HepG2 (cell line): ENCODE measurements around the gene ADORA3. TPM values are rescaled to one million over a fixed set of nuclear protein-coding genes. Genes with fewer than 3 reads are reported as not detected.

Experiments used
- GABPB1 ChIP-seq: IDR thresholded peaks from 2 replicates; pipeline ENCODE4 v1.6.1; 2016; ENCODE audit warnings: mild to moderate bottlenecking, missing genetic modification reagents, moderate library complexity, missing compliant biosample characterization
- HNF4A ChIP-seq: sonication (generic); formaldehyde crosslinking; IDR thresholded peaks from 2 replicates; pipeline ENCODE4 v1.4.0; 2020; ENCODE audit warnings: missing genetic modification reagents
- NFKB2 ChIP-seq: sonication (generic); formaldehyde crosslinking; IDR thresholded peaks from 2 replicates; pipeline ENCODE4 v1.4.0; 2020; ENCODE audit warnings: missing genetic modification reagents, borderline replicate concordance
- RBM39 ChIP-seq: fragments of 200-400 bp; formaldehyde crosslinking; IDR thresholded peaks from one replicate; pipeline ENCODE4 v1.6.1; 2018; ENCODE audit warnings: antibody characterized with exemption, mild to moderate bottlenecking, low read depth, low read length; ENCODE audit not compliant: poor library complexity, severe bottlenecking
- TMF1 ChIP-seq: sonication (generic); formaldehyde crosslinking; IDR thresholded peaks from 2 replicates; pipeline ENCODE4 v1.8.1; 2022; ENCODE audit warnings: low read depth, missing genetic modification reagents
- ZNF317 ChIP-seq: sonication (generic); formaldehyde crosslinking; IDR thresholded peaks from 2 replicates; pipeline ENCODE4 v1.5.0; 2020; ENCODE audit warnings: mild to moderate bottlenecking, missing genetic modification reagents
- ZNF670 ChIP-seq: sonication (generic); formaldehyde crosslinking; IDR thresholded peaks from 2 replicates; pipeline ENCODE4 v1.8.0; 2022; ENCODE audit warnings: mild to moderate bottlenecking, missing genetic modification reagents, borderline replicate concordance
- ZNF768 ChIP-seq: sonication (generic); formaldehyde crosslinking; IDR thresholded peaks from 2 replicates; pipeline ENCODE4 v1.4.0; 2020; ENCODE audit warnings: missing genetic modification reagents
- ZSCAN31 ChIP-seq: sonication (generic); formaldehyde crosslinking; IDR thresholded peaks from 2 replicates; pipeline ENCODE4 v1.5.0; 2020; ENCODE audit warnings: low read depth, mild to moderate bottlenecking, missing genetic modification reagents
- polyA plus RNA-seq, 8 experiments: library from polyadenylated mRNA; depleted of rRNA in 3 of 8; stranded (reverse) in 7 of 8; unstranded in 1 of 8; fragments of >200 nt; fragmentation: Illumina TruSeq in 4 of 8; extraction: Trizol in 4 of 8; gene quantifications; 2 replicates each; pipeline versions ENCODE4 v1.2.1 to v1.2.3, GENCODE V29; 2011 to 2016; ENCODE audit warnings: low read depth in 4 of 8, missing spikeins in 1 of 8, mixed read lengths in 1 of 8; ENCODE audit not compliant: insufficient read depth in 1 of 8
- total RNA-seq, 5 experiments: library from RNA; depleted of rRNA; stranded (reverse); fragments of >200 nt; fragmentation: Illumina TruSeq; extraction: Trizol; gene quantifications; 2 replicates each; pipeline ENCODE4 v1.2.3, GENCODE V29; 2016; ENCODE audit warnings: low read depth in 1 of 5
- TF ChIP-seq, protein P1 (sequence below): sonication (generic); formaldehyde crosslinking; IDR thresholded peaks from 2 replicates; pipeline ENCODE4 v1.8.0; 2022; ENCODE audit warnings: missing genetic modification reagents, low read depth, mild to moderate bottlenecking, borderline replicate concordance
- TF ChIP-seq, protein P2 (sequence below): sonication (generic); formaldehyde crosslinking; IDR thresholded peaks from 2 replicates; pipeline ENCODE4 v1.9.0; 2022; ENCODE audit warnings: low read depth, missing genetic modification reagents
- TF ChIP-seq, protein P3 (sequence below): sonication (generic); formaldehyde crosslinking; IDR thresholded peaks from 2 replicates; pipeline ENCODE4 v1.4.0; 2020; ENCODE audit warnings: mild to moderate bottlenecking, missing genetic modification reagents
- TF ChIP-seq, protein P4 (sequence below): sonication (generic); formaldehyde crosslinking; IDR thresholded peaks from 2 replicates; pipeline ENCODE4 v1.5.1; 2020; ENCODE audit warnings: missing genetic modification reagents, mild to moderate bottlenecking, borderline replicate concordance
- TF ChIP-seq, protein P5 (sequence below): sonication (generic); formaldehyde crosslinking; IDR thresholded peaks from 2 replicates; pipeline ENCODE4 v1.4.0; 2020; ENCODE audit warnings: missing genetic modification reagents
- TF ChIP-seq, protein P6 (sequence below): conservative IDR thresholded peaks from 2 replicates; pipeline ENCODE4 v1.6.1; 2018; ENCODE audit warnings: missing genetic modification reagents

The ADORA3 gene
- total and polyA plus RNA-seq, 2 of the 13 experiments (the other 11 are each of a cell fraction or from before 2014, with no cell fraction given): not detected

DNA sequence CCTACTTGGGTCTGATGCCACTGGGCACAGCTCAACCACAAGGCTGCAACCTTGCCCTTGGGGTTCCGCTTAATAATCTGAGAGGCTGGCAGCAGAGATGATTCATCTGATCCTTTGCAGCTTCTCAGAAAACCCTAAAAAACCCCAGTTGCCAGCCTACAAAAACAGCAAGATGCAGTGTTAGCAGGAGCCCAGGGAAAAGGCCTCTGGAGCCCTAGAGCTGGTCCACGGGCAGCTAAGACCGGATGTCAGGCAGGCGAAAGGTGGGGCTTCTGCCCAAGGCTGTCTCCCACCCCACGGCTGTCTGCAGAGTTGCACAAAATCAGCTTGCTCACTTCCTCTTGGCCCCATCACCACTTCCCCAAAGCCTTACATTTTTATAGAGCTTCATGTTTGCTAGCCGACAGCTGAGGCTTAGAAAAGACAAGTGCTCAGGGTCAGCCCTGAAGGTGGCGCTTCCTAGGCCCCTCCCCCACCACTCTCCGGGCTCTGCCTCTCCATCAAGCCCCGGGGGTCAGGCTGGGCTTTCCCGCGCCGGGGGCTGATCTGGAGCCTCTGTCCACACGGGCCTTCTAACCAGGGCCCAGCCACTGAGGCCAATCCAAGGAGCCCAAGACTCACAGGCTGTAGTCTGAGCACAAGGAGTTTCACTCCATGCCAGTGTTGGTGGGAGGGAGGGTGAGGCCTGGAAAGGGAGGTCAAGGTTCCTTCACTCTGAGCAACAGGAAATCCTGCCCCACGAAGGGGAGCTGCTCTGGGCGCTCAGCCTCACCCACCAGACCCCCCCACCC is 4.2 kb upstream of the ADORA3 start (continued):
- TF ChIP-seq, protein P1, sequence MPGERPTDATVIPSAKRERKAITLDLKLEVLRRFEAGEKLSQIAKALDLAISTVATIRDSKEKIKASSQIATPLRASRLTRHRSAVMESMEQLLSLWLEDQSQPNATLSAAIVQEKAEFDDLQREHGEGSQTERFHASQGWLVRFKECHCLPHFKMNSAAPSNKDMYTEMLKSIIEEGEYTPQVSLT (CRISPR knock-in tag): no peak
- TF ChIP-seq, protein P2, sequence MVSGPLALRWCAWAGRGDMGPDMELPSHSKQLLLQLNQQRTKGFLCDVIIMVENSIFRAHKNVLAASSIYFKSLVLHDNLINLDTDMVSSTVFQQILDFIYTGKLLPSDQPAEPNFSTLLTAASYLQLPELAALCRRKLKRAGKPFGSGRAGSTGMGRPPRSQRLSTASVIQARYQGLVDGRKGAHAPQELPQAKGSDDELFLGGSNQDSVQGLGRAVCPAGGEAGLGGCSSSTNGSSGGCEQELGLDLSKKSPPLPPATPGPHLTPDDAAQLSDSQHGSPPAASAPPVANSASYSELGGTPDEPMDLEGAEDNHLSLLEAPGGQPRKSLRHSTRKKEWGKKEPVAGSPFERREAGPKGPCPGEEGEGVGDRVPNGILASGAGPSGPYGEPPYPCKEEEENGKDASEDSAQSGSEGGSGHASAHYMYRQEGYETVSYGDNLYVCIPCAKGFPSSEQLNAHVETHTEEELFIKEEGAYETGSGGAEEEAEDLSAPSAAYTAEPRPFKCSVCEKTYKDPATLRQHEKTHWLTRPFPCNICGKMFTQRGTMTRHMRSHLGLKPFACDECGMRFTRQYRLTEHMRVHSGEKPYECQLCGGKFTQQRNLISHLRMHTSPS (CRISPR knock-in tag): 0 out of 2 replicates have a peak, but pooled peaks have one; percentile 11
- TF ChIP-seq, protein P3, sequence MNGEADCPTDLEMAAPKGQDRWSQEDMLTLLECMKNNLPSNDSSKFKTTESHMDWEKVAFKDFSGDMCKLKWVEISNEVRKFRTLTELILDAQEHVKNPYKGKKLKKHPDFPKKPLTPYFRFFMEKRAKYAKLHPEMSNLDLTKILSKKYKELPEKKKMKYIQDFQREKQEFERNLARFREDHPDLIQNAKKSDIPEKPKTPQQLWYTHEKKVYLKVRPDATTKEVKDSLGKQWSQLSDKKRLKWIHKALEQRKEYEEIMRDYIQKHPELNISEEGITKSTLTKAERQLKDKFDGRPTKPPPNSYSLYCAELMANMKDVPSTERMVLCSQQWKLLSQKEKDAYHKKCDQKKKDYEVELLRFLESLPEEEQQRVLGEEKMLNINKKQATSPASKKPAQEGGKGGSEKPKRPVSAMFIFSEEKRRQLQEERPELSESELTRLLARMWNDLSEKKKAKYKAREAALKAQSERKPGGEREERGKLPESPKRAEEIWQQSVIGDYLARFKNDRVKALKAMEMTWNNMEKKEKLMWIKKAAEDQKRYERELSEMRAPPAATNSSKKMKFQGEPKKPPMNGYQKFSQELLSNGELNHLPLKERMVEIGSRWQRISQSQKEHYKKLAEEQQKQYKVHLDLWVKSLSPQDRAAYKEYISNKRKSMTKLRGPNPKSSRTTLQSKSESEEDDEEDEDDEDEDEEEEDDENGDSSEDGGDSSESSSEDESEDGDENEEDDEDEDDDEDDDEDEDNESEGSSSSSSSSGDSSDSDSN (CRISPR knock-in tag): peak; percentile 76
- TF ChIP-seq ZSCAN31 (CRISPR knock-in tag) (0 out of 2 replicates have a peak, but pooled peaks have one; percentile 75), RBM39 (peak; percentile 42), ZNF317 (0 out of 2 replicates have a peak, but pooled peaks have one; percentile 82), NFKB2 (CRISPR knock-in tag) (peak; percentile 21; the same call in 1 of the 2 replicates), HNF4A (CRISPR knock-in tag) (peak; percentile 41), GABPB1 (peak; percentile 68; the same call in 1 of the 2 replicates), TMF1 (CRISPR knock-in tag) (0 out of 2 replicates have a peak, but pooled peaks have one; percentile 40), ZNF768 (CRISPR knock-in tag) (peak; percentile 30; the same call in 1 of the 2 replicates), ZNF670 (CRISPR knock-in tag) (peak; percentile 23; the same call in 1 of the 2 replicates)
- TF ChIP-seq, protein P4, sequence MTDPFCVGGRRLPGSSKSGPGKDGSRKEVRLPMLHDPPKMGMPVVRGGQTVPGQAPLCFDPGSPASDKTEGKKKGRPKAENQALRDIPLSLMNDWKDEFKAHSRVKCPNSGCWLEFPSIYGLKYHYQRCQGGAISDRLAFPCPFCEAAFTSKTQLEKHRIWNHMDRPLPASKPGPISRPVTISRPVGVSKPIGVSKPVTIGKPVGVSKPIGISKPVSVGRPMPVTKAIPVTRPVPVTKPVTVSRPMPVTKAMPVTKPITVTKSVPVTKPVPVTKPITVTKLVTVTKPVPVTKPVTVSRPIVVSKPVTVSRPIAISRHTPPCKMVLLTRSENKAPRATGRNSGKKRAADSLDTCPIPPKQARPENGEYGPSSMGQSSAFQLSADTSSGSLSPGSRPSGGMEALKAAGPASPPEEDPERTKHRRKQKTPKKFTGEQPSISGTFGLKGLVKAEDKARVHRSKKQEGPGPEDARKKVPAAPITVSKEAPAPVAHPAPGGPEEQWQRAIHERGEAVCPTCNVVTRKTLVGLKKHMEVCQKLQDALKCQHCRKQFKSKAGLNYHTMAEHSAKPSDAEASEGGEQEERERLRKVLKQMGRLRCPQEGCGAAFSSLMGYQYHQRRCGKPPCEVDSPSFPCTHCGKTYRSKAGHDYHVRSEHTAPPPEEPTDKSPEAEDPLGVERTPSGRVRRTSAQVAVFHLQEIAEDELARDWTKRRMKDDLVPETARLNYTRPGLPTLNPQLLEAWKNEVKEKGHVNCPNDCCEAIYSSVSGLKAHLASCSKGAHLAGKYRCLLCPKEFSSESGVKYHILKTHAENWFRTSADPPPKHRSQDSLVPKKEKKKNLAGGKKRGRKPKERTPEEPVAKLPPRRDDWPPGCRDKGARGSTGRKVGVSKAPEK: 0 out of 2 replicates have a peak, but pooled peaks have one; percentile 74
- TF ChIP-seq, protein P5, sequence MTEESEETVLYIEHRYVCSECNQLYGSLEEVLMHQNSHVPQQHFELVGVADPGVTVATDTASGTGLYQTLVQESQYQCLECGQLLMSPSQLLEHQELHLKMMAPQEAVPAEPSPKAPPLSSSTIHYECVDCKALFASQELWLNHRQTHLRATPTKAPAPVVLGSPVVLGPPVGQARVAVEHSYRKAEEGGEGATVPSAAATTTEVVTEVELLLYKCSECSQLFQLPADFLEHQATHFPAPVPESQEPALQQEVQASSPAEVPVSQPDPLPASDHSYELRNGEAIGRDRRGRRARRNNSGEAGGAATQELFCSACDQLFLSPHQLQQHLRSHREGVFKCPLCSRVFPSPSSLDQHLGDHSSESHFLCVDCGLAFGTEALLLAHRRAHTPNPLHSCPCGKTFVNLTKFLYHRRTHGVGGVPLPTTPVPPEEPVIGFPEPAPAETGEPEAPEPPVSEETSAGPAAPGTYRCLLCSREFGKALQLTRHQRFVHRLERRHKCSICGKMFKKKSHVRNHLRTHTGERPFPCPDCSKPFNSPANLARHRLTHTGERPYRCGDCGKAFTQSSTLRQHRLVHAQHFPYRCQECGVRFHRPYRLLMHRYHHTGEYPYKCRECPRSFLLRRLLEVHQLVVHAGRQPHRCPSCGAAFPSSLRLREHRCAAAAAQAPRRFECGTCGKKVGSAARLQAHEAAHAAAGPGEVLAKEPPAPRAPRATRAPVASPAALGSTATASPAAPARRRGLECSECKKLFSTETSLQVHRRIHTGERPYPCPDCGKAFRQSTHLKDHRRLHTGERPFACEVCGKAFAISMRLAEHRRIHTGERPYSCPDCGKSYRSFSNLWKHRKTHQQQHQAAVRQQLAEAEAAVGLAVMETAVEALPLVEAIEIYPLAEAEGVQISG (CRISPR knock-in tag): peak; percentile 52; the same call in 1 of the 2 replicates
- TF ChIP-seq, protein P6, sequence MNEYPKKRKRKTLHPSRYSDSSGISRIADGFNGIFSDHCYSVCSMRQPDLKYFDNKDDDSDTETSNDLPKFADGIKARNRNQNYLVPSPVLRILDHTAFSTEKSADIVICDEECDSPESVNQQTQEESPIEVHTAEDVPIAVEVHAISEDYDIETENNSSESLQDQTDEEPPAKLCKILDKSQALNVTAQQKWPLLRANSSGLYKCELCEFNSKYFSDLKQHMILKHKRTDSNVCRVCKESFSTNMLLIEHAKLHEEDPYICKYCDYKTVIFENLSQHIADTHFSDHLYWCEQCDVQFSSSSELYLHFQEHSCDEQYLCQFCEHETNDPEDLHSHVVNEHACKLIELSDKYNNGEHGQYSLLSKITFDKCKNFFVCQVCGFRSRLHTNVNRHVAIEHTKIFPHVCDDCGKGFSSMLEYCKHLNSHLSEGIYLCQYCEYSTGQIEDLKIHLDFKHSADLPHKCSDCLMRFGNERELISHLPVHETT (CRISPR knock-in tag): 0 out of 2 replicates have a peak, but pooled peaks have one; percentile 42
